HL-60 (cell line): Measurements from ENCODE around the gene ZNF253.

Experiments used
- GABPA ChIP-seq: IDR thresholded peaks from 2 replicates; pipeline ENCODE4 v1.6.1; 2012; ENCODE audit warnings: low read depth
- POLR2AphosphoS5 ChIP-seq: IDR thresholded peaks from 2 replicates; pipeline ENCODE4 v1.6.1; 2012; ENCODE audit warnings: low read depth
- TF ChIP-seq, protein P1 (sequence below): IDR thresholded peaks from one replicate; pipeline ENCODE4 v1.5.1; 2011; ENCODE audit warnings: low read length, control low read depth, inconsistent platforms; ENCODE audit not compliant: insufficient read depth
- TF ChIP-seq, protein P2 (sequence below): IDR thresholded peaks from 2 replicates; pipeline ENCODE4 v1.6.1; 2012; ENCODE audit warnings: low read depth; ENCODE audit not compliant: insufficient replicate concordance

DNA sequence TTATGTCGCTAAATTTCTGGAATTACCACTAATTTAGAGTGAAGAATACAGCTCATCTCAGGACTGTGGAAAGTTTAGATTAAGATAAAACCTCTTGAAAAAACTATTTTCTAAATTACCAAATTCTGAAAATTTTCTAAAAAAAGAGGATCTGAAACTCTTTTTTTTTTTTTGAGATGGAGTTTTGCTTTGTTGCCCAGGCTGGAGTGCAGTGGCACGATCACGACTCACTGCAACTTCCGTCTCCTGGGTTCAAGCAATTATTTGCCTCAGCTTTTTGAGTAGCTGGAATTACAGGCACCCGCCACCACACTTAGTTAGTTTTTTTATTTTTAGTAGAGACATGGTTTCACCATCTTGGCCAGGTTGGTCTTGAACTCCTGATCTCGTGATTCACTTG, 16.6 kb upstream of the ZNF253 start:
- TF ChIP-seq, protein P1, sequence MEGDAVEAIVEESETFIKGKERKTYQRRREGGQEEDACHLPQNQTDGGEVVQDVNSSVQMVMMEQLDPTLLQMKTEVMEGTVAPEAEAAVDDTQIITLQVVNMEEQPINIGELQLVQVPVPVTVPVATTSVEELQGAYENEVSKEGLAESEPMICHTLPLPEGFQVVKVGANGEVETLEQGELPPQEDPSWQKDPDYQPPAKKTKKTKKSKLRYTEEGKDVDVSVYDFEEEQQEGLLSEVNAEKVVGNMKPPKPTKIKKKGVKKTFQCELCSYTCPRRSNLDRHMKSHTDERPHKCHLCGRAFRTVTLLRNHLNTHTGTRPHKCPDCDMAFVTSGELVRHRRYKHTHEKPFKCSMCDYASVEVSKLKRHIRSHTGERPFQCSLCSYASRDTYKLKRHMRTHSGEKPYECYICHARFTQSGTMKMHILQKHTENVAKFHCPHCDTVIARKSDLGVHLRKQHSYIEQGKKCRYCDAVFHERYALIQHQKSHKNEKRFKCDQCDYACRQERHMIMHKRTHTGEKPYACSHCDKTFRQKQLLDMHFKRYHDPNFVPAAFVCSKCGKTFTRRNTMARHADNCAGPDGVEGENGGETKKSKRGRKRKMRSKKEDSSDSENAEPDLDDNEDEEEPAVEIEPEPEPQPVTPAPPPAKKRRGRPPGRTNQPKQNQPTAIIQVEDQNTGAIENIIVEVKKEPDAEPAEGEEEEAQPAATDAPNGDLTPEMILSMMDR, result no peak
- TF ChIP-seq, protein P2, sequence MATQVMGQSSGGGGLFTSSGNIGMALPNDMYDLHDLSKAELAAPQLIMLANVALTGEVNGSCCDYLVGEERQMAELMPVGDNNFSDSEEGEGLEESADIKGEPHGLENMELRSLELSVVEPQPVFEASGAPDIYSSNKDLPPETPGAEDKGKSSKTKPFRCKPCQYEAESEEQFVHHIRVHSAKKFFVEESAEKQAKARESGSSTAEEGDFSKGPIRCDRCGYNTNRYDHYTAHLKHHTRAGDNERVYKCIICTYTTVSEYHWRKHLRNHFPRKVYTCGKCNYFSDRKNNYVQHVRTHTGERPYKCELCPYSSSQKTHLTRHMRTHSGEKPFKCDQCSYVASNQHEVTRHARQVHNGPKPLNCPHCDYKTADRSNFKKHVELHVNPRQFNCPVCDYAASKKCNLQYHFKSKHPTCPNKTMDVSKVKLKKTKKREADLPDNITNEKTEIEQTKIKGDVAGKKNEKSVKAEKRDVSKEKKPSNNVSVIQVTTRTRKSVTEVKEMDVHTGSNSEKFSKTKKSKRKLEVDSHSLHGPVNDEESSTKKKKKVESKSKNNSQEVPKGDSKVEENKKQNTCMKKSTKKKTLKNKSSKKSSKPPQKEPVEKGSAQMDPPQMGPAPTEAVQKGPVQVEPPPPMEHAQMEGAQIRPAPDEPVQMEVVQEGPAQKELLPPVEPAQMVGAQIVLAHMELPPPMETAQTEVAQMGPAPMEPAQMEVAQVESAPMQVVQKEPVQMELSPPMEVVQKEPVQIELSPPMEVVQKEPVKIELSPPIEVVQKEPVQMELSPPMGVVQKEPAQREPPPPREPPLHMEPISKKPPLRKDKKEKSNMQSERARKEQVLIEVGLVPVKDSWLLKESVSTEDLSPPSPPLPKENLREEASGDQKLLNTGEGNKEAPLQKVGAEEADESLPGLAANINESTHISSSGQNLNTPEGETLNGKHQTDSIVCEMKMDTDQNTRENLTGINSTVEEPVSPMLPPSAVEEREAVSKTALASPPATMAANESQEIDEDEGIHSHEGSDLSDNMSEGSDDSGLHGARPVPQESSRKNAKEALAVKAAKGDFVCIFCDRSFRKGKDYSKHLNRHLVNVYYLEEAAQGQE, result no peak
- no peak for TF ChIP-seq GABPA
- no peak for TF ChIP-seq POLR2AphosphoS5
